Measurements from ENCODE around the gene BTBD18. TPM values are rescaled to one million over a fixed set of nuclear protein-coding genes. Genes with fewer than 3 reads are reported as not detected.
A peak's percentile ranks its signal among the peaks of the same experiment; 100 is the strongest.

BTBD18 gene
- total RNA-seq, 1 experiment from 2014 or later = not detected

GRCh38 chr11:57763568-57763967 lies 11.9 kb upstream of the BTBD18 start:
- DNase-seq = peak; percentile 57
- peak overlapping the region; percentile 87 for H3K4me3 ChIP-seq (ENCODE audit: insufficient read depth, low read depth, low read length)
- H3K27me3 ChIP-seq (ENCODE audit: control insufficient read depth, insufficient read depth, low read length) = no peaks in the 10 kb centered on the region
- H3K36me3 ChIP-seq (replicated peaks; ENCODE audit: control insufficient read depth, insufficient read depth, low read length) = no peaks in the 10 kb centered on the region; the same call in 1 of the 2 replicates

- Histone ChIP-seq H3K4me3 (ENCODE audit: insufficient read depth, low read depth, low read length) (peak overlapping the region; percentile 87), H3K27me3 (ENCODE audit: control insufficient read depth, insufficient read depth, low read length) (no peaks in the 10 kb centered on the region), H3K36me3 (replicated peaks; ENCODE audit: control insufficient read depth, insufficient read depth, low read length) (no peaks in the 10 kb centered on the region; the same call in 1 of the 2 replicates)
- DNase-seq = no peak
These were observed 10.7 kb upstream of the BTBD18 start for GRCh38 chr11:57762235-57762861.

- H3K36me3 ChIP-seq (replicated peaks; ENCODE audit: control insufficient read depth, insufficient read depth, low read length) = no peaks in the 10 kb centered on the region; the same call in 1 of the 2 replicates
- DNase-seq = peak; percentile 89
- peak within 1 kb of the TSS; percentile 87 for H3K4me3 ChIP-seq (ENCODE audit: insufficient read depth, low read depth, low read length)
- H3K27me3 ChIP-seq (ENCODE audit: control insufficient read depth, insufficient read depth, low read length) = no peaks in the 10 kb centered on the region
These were observed 9.9 kb upstream of the BTBD18 start, which contains the start of gene CTNND1 for GRCh38 chr11:57761301-57762234. CTNND1 (plus strand) TSS chr11:57761802; CDS start chr11:57791479, 29,677 bp downstream.

GRCh38 chr11:57758174-57758573 lies 6.6 kb upstream of the BTBD18 start:
- H3K27me3 ChIP-seq (ENCODE audit: control insufficient read depth, insufficient read depth, low read length) = no peaks in the 10 kb centered on the region; the same call in 1 of the 2 replicates
- no peaks in the 10 kb centered on the region for H3K36me3 ChIP-seq (replicated peaks; ENCODE audit: control insufficient read depth, insufficient read depth, low read length)
- no peak for DNase-seq
- no peak overlapping the region for H3K4me3 ChIP-seq (ENCODE audit: insufficient read depth, low read depth, low read length)

- H3K27me3 ChIP-seq (ENCODE audit: control insufficient read depth, insufficient read depth, low read length) = no peaks in the 10 kb centered on the region; the same call in 1 of the 2 replicates
- H3K4me3 ChIP-seq (ENCODE audit: insufficient read depth, low read depth, low read length) = no peak overlapping the region
- H3K36me3 ChIP-seq (replicated peaks; ENCODE audit: control insufficient read depth, insufficient read depth, low read length) = no peaks in the 10 kb centered on the region
- DNase-seq = peak; percentile 55
These were observed 1.3 kb upstream of the BTBD18 start for GRCh38 chr11:57752954-57753353.

GRCh38 chr11:57751176-57751575 lies 443 bp downstream of the BTBD18 start:
- H3K36me3 ChIP-seq (replicated peaks; ENCODE audit: control insufficient read depth, insufficient read depth, low read length) = no peaks in the 10 kb centered on the region
- DNase-seq = no peak
- H3K27me3 ChIP-seq (ENCODE audit: control insufficient read depth, insufficient read depth, low read length) = no peaks in the 10 kb centered on the region; the same call in 1 of the 2 replicates
- H3K4me3 ChIP-seq (ENCODE audit: insufficient read depth, low read depth, low read length) = no peak overlapping the region

GRCh38 chr11:57746920-57747319 lies 4.7 kb downstream of the BTBD18 start:
- Histone ChIP-seq H3K27me3 (ENCODE audit: control insufficient read depth, insufficient read depth, low read length) (no peaks in the 10 kb centered on the region), H3K36me3 (replicated peaks; ENCODE audit: control insufficient read depth, insufficient read depth, low read length) (peaks cover 18% of the 10 kb centered on the region), H3K4me3 (ENCODE audit: insufficient read depth, low read depth, low read length) (no peak overlapping the region)
- DNase-seq = no peak

- Histone ChIP-seq H3K4me3 (ENCODE audit: insufficient read depth, low read depth, low read length) (no peak overlapping the region), H3K27me3 (ENCODE audit: control insufficient read depth, insufficient read depth, low read length) (no peaks in the 10 kb centered on the region), H3K36me3 (replicated peaks; ENCODE audit: control insufficient read depth, insufficient read depth, low read length) (peaks cover 18% of the 10 kb centered on the region)
- no peak for DNase-seq
These were observed 6.4 kb downstream of the BTBD18 start for GRCh38 chr11:57745206-57745605.

- no peak overlapping the region for H3K4me3 ChIP-seq (ENCODE audit: insufficient read depth, low read depth, low read length)
- H3K27me3 ChIP-seq (ENCODE audit: control insufficient read depth, insufficient read depth, low read length) = no peaks in the 10 kb centered on the region
- no peak for DNase-seq
- peaks cover 18% of the 10 kb centered on the region for H3K36me3 ChIP-seq (replicated peaks; ENCODE audit: control insufficient read depth, insufficient read depth, low read length)
These were observed 7.3 kb downstream of the BTBD18 start for GRCh38 chr11:57744357-57744756.

GRCh38 chr11:57742087-57742452 lies 9.5 kb downstream of the BTBD18 start:
- H3K4me3 ChIP-seq (ENCODE audit: insufficient read depth, low read depth, low read length) = peak overlapping the region; percentile 89
- H3K36me3 ChIP-seq (replicated peaks; ENCODE audit: control insufficient read depth, insufficient read depth, low read length) = peaks cover 30% of the 10 kb centered on the region
- DNase-seq = no peak
- no peaks in the 10 kb centered on the region for H3K27me3 ChIP-seq (ENCODE audit: control insufficient read depth, insufficient read depth, low read length)

GRCh38 chr11:57741132-57742086 lies 10.2 kb downstream of the BTBD18 start, which contains the start of gene SELENOH:
SELENOH (plus strand) TSS chr11:57741491; CDS start chr11:57741596, 105 bp downstream.
- Histone ChIP-seq H3K4me3 (ENCODE audit: insufficient read depth, low read depth, low read length) (peak within 1 kb of the TSS; percentile 89), H3K36me3 (replicated peaks; ENCODE audit: control insufficient read depth, insufficient read depth, low read length) (peaks cover 30% of the 10 kb centered on the region), H3K27me3 (ENCODE audit: control insufficient read depth, insufficient read depth, low read length) (no peaks in the 10 kb centered on the region)
- peak; percentile 93 for DNase-seq

- H3K36me3 ChIP-seq (replicated peaks; ENCODE audit: control insufficient read depth, insufficient read depth, low read length) = peaks cover 12% of the 10 kb centered on the region
- H3K4me3 ChIP-seq (ENCODE audit: insufficient read depth, low read depth, low read length) = no peak overlapping the region
- H3K27me3 ChIP-seq (ENCODE audit: control insufficient read depth, insufficient read depth, low read length) = no peaks in the 10 kb centered on the region
- DNase-seq = no peak
These were observed 15.9 kb downstream of the BTBD18 start for GRCh38 chr11:57735619-57736298.

- no peaks in the 10 kb centered on the region for H3K27me3 ChIP-seq (ENCODE audit: control insufficient read depth, insufficient read depth, low read length)
- H3K4me3 ChIP-seq (ENCODE audit: insufficient read depth, low read depth, low read length) = no peak overlapping the region
- DNase-seq = no peak
- H3K36me3 ChIP-seq (replicated peaks; ENCODE audit: control insufficient read depth, insufficient read depth, low read length) = peaks cover 2% of the 10 kb centered on the region
These were observed 19.0 kb downstream of the BTBD18 start for GRCh38 chr11:57732661-57733060.
